Endodermal cell (in vitro differentiated cells): Measurements from ENCODE around the gene TYW1. TPM values are rescaled to one million over a fixed set of nuclear protein-coding genes. Genes with fewer than 3 reads are reported as not detected.

Experiments used
- DNase-seq: peaks from one replicate; pipeline ENCODE4 v3.0.0-alpha.2; 2017
- H3K27ac ChIP-seq: 2 replicates; pipeline ENCODE4 v1.5.1; 2013; ENCODE audit warnings: mild to moderate bottlenecking, low read depth, low read length, moderate library complexity
- H3K27me3 ChIP-seq: 2 replicates; pipeline ENCODE4 v1.6.1; 2013; ENCODE audit warnings: mild to moderate bottlenecking, low read length, moderate library complexity; ENCODE audit not compliant: insufficient read depth, control insufficient read depth, poor library complexity, severe bottlenecking
- H3K36me3 ChIP-seq: 2 replicates; pipeline ENCODE4 v1.7.0; 2013; ENCODE audit warnings: mild to moderate bottlenecking, low read length, moderate library complexity; ENCODE audit not compliant: control insufficient read depth, insufficient read depth
- H3K4me1 ChIP-seq: one replicate; pipeline ENCODE4 v1.7.0; 2013; ENCODE audit warnings: low read length; ENCODE audit not compliant: control insufficient read depth, insufficient read depth
- H3K4me3 ChIP-seq: 2 replicates; pipeline ENCODE4 v1.5.1; 2013; ENCODE audit warnings: mild to moderate bottlenecking, low read length, moderate library complexity
- H3K9ac ChIP-seq: 2 replicates; pipeline ENCODE4 v1.6.1; 2013; ENCODE audit warnings: mild to moderate bottlenecking, low read length, moderate library complexity; ENCODE audit not compliant: poor library complexity, severe bottlenecking; ENCODE audit errors: extremely low read depth
- H3K9me3 ChIP-seq: 2 replicates; pipeline ENCODE4 v1.6.1; 2013; ENCODE audit warnings: mild to moderate bottlenecking, low read length, moderate library complexity; ENCODE audit not compliant: control insufficient read depth
- H3K27ac Mint-ChIP-seq: 2 replicates; pipeline ENCODE4 v1.8.0; 2020; ENCODE audit warnings: mixed read lengths
- H3K27me3 Mint-ChIP-seq: 2 replicates; pipeline ENCODE4 v1.8.0; 2021; ENCODE audit warnings: mild to moderate bottlenecking, mixed read lengths; ENCODE audit not compliant: insufficient read depth
- H3K36me3 Mint-ChIP-seq: 2 replicates; pipeline ENCODE4 v1.8.0; 2020; ENCODE audit warnings: low read depth, mixed read lengths
- H3K4me1 Mint-ChIP-seq: 2 replicates; pipeline ENCODE4 v1.8.0; 2020; ENCODE audit warnings: mixed read lengths
- H3K4me3 Mint-ChIP-seq: 2 replicates; pipeline ENCODE4 v1.8.0; 2020; ENCODE audit warnings: mild to moderate bottlenecking, moderate library complexity, mixed read lengths
- H3K9me3 Mint-ChIP-seq: 2 replicates; pipeline ENCODE4 v1.8.0; 2020; ENCODE audit warnings: mild to moderate bottlenecking, mixed read lengths
- WGBS, 2 experiments: methylation state at CpG; one replicate each; pipeline versions ENCODE4 v1.1.5 to v1.1.7; 2013; ENCODE audit warnings: missing lambda C conversion rate in 2 of 2, mixed read lengths in 1 of 2; ENCODE audit not compliant: insufficient coverage in 1 of 2, insufficient read length in 1 of 2; 5-methylcytosine and 5-hydroxymethylcytosine counted together
- total RNA-seq, 2 donors: library from RNA; stranded (reverse); fragmentation: NEBNext Ultra II Directional in 1 of 2; extraction: Animal tissue kit (Norgen Biotek cat#: 25700) in 1 of 2; gene quantifications; 2 replicates in 1 of 2; 3 replicates in 1 of 2; pipeline ENCODE4 v1.2.1, GENCODE V29; 2021
- TF ChIP-seq, protein P1 (sequence below): fragments of 200-600 bp; sonication (generic); conservative IDR thresholded peaks from 2 replicates; pipeline ENCODE4 v1.5.0; 2021; ENCODE audit warnings: antibody characterized with exemption, mild to moderate bottlenecking

The TYW1 gene
- total RNA-seq, 2 donors from 2014 or later = 17.8 to 18.7 TPM

DNA sequence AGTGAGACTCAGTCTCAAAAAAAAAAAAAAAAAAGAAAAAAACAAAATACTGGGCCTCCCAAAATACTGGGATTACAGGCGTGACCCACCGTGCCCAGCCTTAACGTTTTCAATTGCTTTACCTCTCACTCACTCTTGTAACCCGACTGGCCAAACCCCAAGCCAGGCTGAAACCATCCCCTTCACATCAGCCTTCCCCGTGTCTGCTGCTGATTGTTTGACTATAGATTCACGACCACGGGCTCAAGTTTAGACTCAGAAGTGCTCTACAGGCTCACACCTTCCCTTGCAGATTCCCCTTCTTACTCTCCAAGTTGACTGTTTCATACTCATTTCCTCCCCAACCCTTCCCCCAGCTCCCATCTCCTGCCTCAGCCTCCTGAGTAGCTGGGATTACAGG lies 22.3 kb downstream of the TYW1 start:
- WGBS, 2 experiments = 82 to 85% methylated on average over 7 of the region's 7 CpGs
- Mint-ChIP-seq H3K36me3 (peaks cover 64% of the 10 kb centered on the region), H3K4me3 (no peak overlapping the region), H3K27ac (no peak overlapping the region), H3K9me3 (no peaks in the 10 kb centered on the region), H3K27me3 (no peaks in the 10 kb centered on the region), H3K4me1 (no peaks in the 10 kb centered on the region)
- DNase-seq = no peak
- no peaks in the 10 kb centered on the region for H3K27me3 ChIP-seq
- no peak overlapping the region for H3K27ac ChIP-seq
- H3K4me1 ChIP-seq = no peaks in the 10 kb centered on the region
- H3K9ac ChIP-seq = no peak overlapping the region
- H3K4me3 ChIP-seq = no peak overlapping the region
- H3K36me3 ChIP-seq = peaks cover 46% of the 10 kb centered on the region
- no peaks in the 10 kb centered on the region for H3K9me3 ChIP-seq
- TF ChIP-seq, protein P1, sequence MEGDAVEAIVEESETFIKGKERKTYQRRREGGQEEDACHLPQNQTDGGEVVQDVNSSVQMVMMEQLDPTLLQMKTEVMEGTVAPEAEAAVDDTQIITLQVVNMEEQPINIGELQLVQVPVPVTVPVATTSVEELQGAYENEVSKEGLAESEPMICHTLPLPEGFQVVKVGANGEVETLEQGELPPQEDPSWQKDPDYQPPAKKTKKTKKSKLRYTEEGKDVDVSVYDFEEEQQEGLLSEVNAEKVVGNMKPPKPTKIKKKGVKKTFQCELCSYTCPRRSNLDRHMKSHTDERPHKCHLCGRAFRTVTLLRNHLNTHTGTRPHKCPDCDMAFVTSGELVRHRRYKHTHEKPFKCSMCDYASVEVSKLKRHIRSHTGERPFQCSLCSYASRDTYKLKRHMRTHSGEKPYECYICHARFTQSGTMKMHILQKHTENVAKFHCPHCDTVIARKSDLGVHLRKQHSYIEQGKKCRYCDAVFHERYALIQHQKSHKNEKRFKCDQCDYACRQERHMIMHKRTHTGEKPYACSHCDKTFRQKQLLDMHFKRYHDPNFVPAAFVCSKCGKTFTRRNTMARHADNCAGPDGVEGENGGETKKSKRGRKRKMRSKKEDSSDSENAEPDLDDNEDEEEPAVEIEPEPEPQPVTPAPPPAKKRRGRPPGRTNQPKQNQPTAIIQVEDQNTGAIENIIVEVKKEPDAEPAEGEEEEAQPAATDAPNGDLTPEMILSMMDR = no peak

DNA sequence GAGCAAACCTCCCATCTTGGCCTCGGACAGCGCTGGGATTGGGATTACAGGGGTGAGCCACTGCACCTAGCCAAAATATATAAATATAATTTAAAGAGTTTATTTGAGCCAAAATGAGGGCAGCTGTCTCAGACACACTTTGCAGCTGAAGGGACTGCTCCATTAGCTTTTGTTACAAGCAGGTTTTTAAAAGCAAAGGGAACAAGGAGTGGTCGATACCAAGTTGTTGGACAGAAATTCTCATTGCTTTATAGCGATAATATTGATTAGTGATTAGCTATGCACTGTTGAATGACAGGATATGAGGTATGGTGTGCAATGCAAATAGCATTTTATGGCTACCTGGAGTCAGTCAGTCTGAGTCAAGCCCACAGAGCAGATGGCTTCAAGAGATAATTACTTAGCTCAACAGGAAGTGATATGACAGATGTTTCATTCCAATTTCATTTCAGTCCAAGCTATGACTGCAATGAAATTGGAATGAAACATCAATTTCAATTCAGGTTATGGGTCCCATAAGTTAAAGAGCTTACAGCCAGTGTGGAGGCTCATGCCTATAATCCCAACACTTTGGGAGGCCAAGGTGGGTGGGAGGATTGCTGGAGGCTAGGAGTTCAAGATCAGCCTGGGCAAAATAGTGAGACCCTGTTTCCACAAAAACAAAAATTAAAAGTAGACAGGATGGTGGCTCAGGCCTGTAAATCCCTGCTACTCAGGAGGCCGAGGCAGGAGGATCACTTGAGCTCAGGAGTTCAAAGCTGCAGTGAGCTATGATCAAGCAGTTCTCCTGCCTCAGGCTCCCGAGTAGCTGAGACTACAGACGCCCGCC lies 23.1 kb downstream of the TYW1 start:
- no peaks in the 10 kb centered on the region for H3K4me1 Mint-ChIP-seq
- H3K36me3 Mint-ChIP-seq = peaks cover 61% of the 10 kb centered on the region

DNA sequence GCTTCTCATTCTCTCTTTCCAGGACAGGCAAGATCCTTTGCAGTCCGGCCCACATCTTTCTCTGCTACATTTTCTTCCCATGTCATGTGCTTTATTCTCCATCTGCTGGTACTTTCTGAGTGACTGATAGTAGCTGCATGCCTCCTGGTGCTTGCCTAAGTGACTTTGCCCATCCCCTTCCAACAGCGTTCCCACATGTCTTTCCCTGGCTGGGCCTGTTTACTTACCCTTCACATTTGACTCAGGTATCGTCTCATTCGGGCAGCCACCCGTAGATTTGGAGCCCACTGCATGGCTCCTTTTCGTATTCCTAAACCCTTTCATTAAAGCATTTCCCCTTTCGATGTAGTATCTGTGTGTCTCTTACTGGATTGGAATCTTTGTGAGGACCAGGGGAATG lies 24.6 kb downstream of the TYW1 start:
- H3K4me3 Mint-ChIP-seq = no peak overlapping the region
- Histone ChIP-seq H3K9me3 (no peaks in the 10 kb centered on the region), H3K27me3 (no peaks in the 10 kb centered on the region), H3K4me3 (no peak overlapping the region), H3K36me3 (peaks cover 32% of the 10 kb centered on the region), H3K27ac (no peak overlapping the region), H3K9ac (no peak overlapping the region), H3K4me1 (no peaks in the 10 kb centered on the region)
- peaks cover 61% of the 10 kb centered on the region for H3K36me3 Mint-ChIP-seq
- H3K4me1 Mint-ChIP-seq = no peaks in the 10 kb centered on the region
- WGBS, 2 experiments = 88 to 90% methylated on average over 3 to 7 of the region's 7 CpGs
- DNase-seq = no peak
- no peaks in the 10 kb centered on the region for H3K9me3 Mint-ChIP-seq
- no peak overlapping the region for H3K27ac Mint-ChIP-seq
- TF ChIP-seq, protein P1 = no peak
- no peaks in the 10 kb centered on the region for H3K27me3 Mint-ChIP-seq

More for the DNA sequence above, 23.1 kb downstream of the TYW1 start:
- H3K9me3 ChIP-seq = no peaks in the 10 kb centered on the region
- no peaks in the 10 kb centered on the region for H3K4me1 ChIP-seq
- TF ChIP-seq, protein P1 = no peak
- H3K27me3 Mint-ChIP-seq = no peaks in the 10 kb centered on the region
- no peak for DNase-seq
- no peak overlapping the region for H3K4me3 ChIP-seq
- peaks cover 39% of the 10 kb centered on the region for H3K36me3 ChIP-seq
- H3K4me3 Mint-ChIP-seq = no peak overlapping the region
- H3K27ac ChIP-seq = no peak overlapping the region
- H3K9me3 Mint-ChIP-seq = no peaks in the 10 kb centered on the region
- H3K27ac Mint-ChIP-seq = no peak overlapping the region
- WGBS, 2 experiments = 79 to 82% methylated on average over 8 of the region's 8 CpGs
- H3K27me3 ChIP-seq = no peaks in the 10 kb centered on the region
- H3K9ac ChIP-seq = no peak overlapping the region
